Common myeloid progenitor, CD34-positive (primary cell): Measurements from ENCODE around the gene IQGAP3.

ENCODE experiments used
- CTCF ChIA-PET: fragments of 350-600 bp; sonication (Branson Sonifier 250); formaldehyde crosslinking; loops from one replicate; lab custom pipeline; 2021; ENCODE audit warnings: antibody characterized with exemption; lab: Charles Lee
- POLR2A ChIA-PET: fragments of 350-600 bp; sonication (Branson Sonifier 250); formaldehyde crosslinking; loops from one replicate; lab custom pipeline; 2021; ENCODE audit warnings: antibody characterized with exemption; lab: Charles Lee
- DNase-seq, 3 donors: peaks; one replicate each; pipeline versions ENCODE4 v3.0.0 to v3.0.0-alpha.2; 2013
- H3K27ac ChIP-seq, 2 experiments: 1 replicate in 1 of 2; 2 replicates in 1 of 2; pipeline ENCODE4 v1.7.0; 2013; ENCODE audit warnings: inconsistent platforms in 2 of 2, low read length in 2 of 2, mild to moderate bottlenecking in 2 of 2, low read depth in 1 of 2, moderate library complexity in 1 of 2; ENCODE audit not compliant: severe bottlenecking in 2 of 2, insufficient read depth in 1 of 2, poor library complexity in 1 of 2
- H3K27me3 ChIP-seq, 5 experiments: replicated peaks in 2 of 5; 1 replicate in 3 of 5; 2 replicates in 2 of 5; pipeline versions ENCODE4 v1.6.1 to v1.7.0; 2013; ENCODE audit warnings: low read length in 4 of 5, mild to moderate bottlenecking in 2 of 5, moderate library complexity in 2 of 5, inconsistent platforms in 1 of 5; ENCODE audit not compliant: insufficient read depth in 5 of 5, control insufficient read depth in 4 of 5
- H3K36me3 ChIP-seq, 4 experiments: 1 replicate in 2 of 4; 2 replicates in 2 of 4; pipeline versions ENCODE4 v1.6.1 to v1.7.0; 2013; ENCODE audit warnings: low read length in 3 of 4, control low read depth in 1 of 4, mild to moderate bottlenecking in 1 of 4; ENCODE audit not compliant: control insufficient read depth in 4 of 4, insufficient read depth in 4 of 4
- H3K4me1 ChIP-seq, 4 experiments: 1 replicate in 3 of 4; 2 replicates in 1 of 4; pipeline versions ENCODE4 v1.6.1 to v1.7.1; 2013; ENCODE audit warnings: low read length in 3 of 4, mild to moderate bottlenecking in 3 of 4, control low read depth in 1 of 4, inconsistent platforms in 1 of 4, moderate library complexity in 1 of 4; ENCODE audit not compliant: control insufficient read depth in 4 of 4, insufficient read depth in 4 of 4; ENCODE audit errors: control extremely low read depth in 1 of 4
- H3K4me3 ChIP-seq, 7 experiments: 1 replicate in 4 of 7; 2 replicates in 3 of 7; pipeline versions ENCODE4 v1.5.1 to v1.7.0; 2013; ENCODE audit warnings: mild to moderate bottlenecking in 7 of 7, low read length in 6 of 7, moderate library complexity in 6 of 7, inconsistent platforms in 2 of 7, low read depth in 2 of 7, control low read depth in 1 of 7; ENCODE audit not compliant: insufficient read depth in 4 of 7, control insufficient read depth in 1 of 7; ENCODE audit errors: extremely low read depth in 1 of 7
- H3K9me3 ChIP-seq, 5 experiments: 1 replicate in 4 of 5; 2 replicates in 1 of 5; pipeline versions ENCODE4 v1.6.1 to v1.7.1; 2013; ENCODE audit warnings: low read length in 4 of 5, mild to moderate bottlenecking in 2 of 5, inconsistent platforms in 1 of 5, low read depth in 1 of 5, moderate library complexity in 1 of 5; ENCODE audit not compliant: control insufficient read depth in 4 of 5, insufficient read depth in 2 of 5; ENCODE audit errors: control extremely low read depth in 1 of 5
- WGBS: methylation state at CpG from one replicate; pipeline ENCODE4 v1.1.5; 2013; ENCODE audit not compliant: insufficient coverage; 5-methylcytosine and 5-hydroxymethylcytosine counted together

IQGAP3 gene

DNA sequence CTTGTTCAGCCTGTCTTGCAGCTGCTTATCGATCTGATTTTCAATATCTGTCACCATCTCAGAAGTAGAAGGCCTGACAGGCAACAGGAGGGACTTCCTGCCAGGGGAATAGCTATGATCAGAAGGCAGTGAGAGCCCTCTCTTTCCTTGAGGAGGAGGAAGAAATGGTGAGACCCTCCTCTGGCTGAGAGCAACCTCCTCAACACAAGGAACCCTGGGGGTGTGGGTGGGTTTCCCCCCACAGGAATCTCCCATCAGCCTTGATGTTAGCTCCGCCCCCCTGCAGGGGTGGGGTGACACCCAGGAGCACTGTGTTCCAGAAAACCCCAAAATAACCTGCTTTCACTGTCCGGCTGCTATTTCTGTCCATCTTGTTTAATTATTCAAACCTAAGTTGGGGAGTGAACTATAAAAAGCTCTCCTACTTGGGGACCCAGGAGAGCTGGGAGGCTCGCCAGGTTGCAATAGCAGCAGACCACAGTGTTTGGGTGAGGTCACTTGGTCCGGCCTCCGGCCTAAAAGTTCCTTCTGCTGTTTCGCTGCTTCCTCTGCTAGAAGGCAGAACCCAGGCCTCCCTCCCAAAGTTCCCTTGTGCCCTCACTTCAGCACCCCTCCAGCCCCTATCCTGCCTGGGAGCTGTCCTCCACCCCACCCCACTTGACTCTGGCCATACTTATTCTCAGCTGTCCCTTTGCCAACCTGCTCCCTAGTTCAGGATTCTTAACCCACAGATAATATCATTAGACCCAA, 64.0 kb downstream of the IQGAP3 start:
- Histone ChIP-seq H3K4me1 (peaks cover 13 to 51% (median 40%) of the 10 kb centered on the region in 4 experiments), H3K27me3 (no peaks in the 10 kb centered on the region), H3K36me3 (no peaks in the 10 kb centered on the region), H3K27ac (peak overlapping the region in 1 of 2 experiments; percentile 27), H3K9me3 (no peaks in the 10 kb centered on the region), H3K4me3 (no peak overlapping the region)
- ChIA-PET POLR2A (interaction anchor here (0.6 to 0.7 kb wide), 2 partner anchors 16 to 74 kb away, joined by 3 to 4 read pairs; no protein-coding TSS in a partner anchor), CTCF (interaction anchor here (0.8 to 3.8 kb wide), 13 partner anchors 10 to 133 kb away, joined by 3 to 23 read pairs (median 3); no protein-coding TSS in a partner anchor)
- DNase-seq = no peak
- WGBS = 41% methylated on average over 4 of the region's 7 CpGs

DNA sequence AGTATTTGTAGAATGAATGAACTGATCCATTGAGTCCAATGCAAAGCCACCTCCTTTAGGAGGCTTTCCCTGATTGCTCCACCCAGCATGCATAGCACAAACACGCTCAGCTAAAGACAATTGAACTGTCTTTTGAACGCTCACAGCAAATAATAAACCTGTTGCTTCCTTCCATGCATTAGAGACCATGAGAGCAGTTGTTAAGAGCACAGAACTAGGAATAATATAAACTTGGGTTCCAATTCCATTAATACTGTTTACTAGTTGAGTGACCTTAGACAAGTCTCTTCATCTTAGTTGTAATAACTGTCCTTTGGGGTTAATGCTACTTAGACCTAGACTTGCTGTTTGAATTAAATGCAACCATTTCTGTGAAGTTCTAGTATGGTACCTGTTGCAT, 65.9 kb downstream of the IQGAP3 start:
- Histone ChIP-seq H3K4me1 (peaks cover 21 to 71% (median 59%) of the 10 kb centered on the region in 4 experiments), H3K27ac (no peak overlapping the region), H3K27me3 (no peaks in the 10 kb centered on the region), H3K4me3 (no peak overlapping the region), H3K9me3 (no peaks in the 10 kb centered on the region), H3K36me3 (no peaks in the 10 kb centered on the region)
- WGBS = 100% methylated on average over 2 of the region's 2 CpGs
- ChIA-PET CTCF (interaction anchor here (0.7 to 3.8 kb wide), 2 partner anchors 10 to 19 kb away, joined by 4 to 23 read pairs; no protein-coding TSS in a partner anchor), POLR2A (no interaction called here)
- DNase-seq = no peak

DNA sequence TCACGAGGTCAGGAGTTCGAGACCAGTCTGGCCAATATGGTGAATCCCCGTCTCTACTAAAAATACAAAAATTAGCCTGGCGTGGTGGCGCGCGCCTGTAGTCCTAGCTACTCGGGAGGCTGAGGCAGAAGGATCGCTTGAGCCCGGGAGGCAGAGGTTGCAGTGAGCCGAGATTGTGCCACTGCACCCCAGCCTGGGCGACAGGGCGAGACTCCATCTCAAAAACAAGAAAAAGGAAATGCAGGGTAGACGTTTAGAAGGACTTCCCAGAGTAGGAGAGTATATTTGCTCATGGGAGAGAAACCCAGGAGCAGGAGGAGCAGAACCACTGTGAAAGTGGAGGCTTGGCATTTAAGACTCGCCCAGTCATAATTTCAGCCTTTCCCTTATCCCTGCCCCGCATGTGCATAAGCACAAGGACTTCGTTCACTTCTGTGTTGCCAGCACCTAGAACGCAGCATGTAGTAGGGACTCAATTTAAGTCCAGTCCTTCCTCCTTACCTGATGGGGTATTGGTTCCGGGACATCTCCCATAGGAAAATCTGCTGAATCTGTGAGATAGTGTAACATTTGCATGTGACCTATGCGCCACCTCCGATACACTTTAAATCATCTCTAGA, 66.6 kb downstream of the IQGAP3 start:
- H3K27me3 ChIP-seq = no peaks in the 10 kb centered on the region
- 85% methylated on average over 15 of the region's 21 CpGs for WGBS
- H3K27ac ChIP-seq = peak overlapping the region; percentile 91 to 97
- H3K4me1 ChIP-seq = peaks cover 21 to 73% (median 61%) of the 10 kb centered on the region in 4 experiments
- ChIA-PET CTCF (interaction anchor here (1.4 to 11.5 kb wide), 3 partner anchors 16 to 76 kb away, joined by 7 to 114 read pairs (median 104); no protein-coding TSS in a partner anchor), POLR2A (interaction anchor here (1.3 to 1.8 kb wide), 3 partner anchors 17 to 25 kb away, joined by 4 to 8 read pairs (median 6); no protein-coding TSS in a partner anchor)
- H3K9me3 ChIP-seq = no peaks in the 10 kb centered on the region
- H3K4me3 ChIP-seq = peak overlapping the region in 3 of 7 experiments; percentile 43 to 58 (median 54)
- DNase-seq = no peak
- no peaks in the 10 kb centered on the region for H3K36me3 ChIP-seq

DNA sequence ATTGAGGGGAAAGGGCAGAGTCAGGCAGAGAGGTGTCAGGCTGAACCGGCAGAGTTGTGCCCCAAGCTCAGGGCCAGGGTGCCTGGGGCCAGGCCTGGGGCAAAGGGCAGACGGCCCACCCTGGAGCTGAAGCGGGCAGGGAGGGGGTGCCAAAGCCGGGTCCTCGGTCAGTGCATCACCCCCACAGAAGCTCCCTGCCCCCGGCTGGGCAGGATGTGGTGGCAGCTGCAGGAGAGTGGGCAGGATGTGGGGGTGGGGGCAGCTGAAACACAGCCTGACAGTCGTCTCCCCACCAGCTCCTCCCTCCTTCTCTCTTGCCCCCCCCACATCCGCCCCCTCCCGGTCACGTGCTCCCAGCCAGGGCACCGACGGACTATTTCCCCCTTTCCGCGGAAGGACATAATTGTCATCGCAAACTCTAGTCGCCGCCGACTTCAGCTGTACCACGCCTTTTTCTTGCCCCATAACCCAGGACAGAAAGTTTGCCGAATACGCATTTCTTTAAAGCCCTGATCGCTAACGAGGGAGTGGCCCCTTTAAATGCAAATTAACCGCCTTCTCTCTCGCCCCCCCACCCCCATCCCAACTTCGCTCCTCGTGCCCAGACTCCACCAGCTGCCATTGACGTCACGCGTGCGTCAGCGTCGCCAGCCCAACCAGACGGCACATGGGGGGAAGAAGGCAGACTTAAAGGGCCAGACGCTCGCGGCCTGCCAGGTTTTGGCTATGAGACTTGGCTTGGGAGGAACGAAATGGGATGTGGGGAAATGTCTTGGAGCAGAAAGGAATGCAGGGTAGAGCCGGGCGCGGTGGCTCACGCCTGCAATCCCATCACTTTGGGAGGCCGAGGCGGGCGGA, 67.3 kb downstream of the IQGAP3 start:
- Histone ChIP-seq H3K4me1 (peaks cover 21 to 72% (median 61%) of the 10 kb centered on the region in 4 experiments), H3K27ac (peak overlapping the region; percentile 95 to 97), H3K9me3 (no peaks in the 10 kb centered on the region), H3K27me3 (no peaks in the 10 kb centered on the region), H3K4me3 (peak overlapping the region in 5 of 7 experiments; percentile 19 to 58 (median 52)), H3K36me3 (no peaks in the 10 kb centered on the region)
- WGBS = 0% methylated on average over 28 of the region's 45 CpGs
- CTCF ChIA-PET = interaction anchor here (1.0 to 11.5 kb wide), 6 partner anchors 15 to 82 kb away, joined by 3 to 114 read pairs (median 6); no protein-coding TSS in a partner anchor
- peak; percentile 99 to 100 (median 100) for DNase-seq
- POLR2A ChIA-PET = interaction anchor here (0.5 to 1.8 kb wide), 6 partner anchors 9 to 48 kb away, joined by 3 to 8 read pairs (median 4); no protein-coding TSS in a partner anchor

DNA sequence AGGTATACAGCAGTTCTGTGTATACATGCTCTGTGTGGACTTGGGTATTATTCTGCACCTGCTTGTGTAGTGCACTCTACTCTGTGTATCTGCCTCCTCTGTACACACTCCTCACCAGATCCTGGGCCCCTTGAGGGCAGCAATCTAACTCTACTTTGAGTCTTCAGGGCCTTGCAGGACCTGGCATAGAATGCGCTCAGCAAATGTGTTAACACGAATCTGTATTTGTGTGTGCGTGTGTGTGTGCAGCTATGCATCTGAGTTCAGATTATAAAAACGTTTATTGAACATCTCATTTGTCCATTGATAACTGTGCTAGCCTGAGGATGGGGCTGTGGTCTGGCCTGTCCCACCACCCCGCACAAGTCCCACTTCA, 67.9 kb downstream of the IQGAP3 start:
- Histone ChIP-seq H3K9me3 (no peaks in the 10 kb centered on the region), H3K4me1 (peaks cover 21 to 73% (median 62%) of the 10 kb centered on the region in 4 experiments), H3K4me3 (peak overlapping the region in 6 of 7 experiments; percentile 9 to 58 (median 40)), H3K36me3 (no peaks in the 10 kb centered on the region), H3K27ac (peak overlapping the region; percentile 95 to 97), H3K27me3 (no peaks in the 10 kb centered on the region)
- WGBS = 12% methylated on average over 5 of the region's 5 CpGs
- ChIA-PET CTCF (interaction anchor here (0.9 to 11.5 kb wide), 7 partner anchors 14 to 104 kb away, joined by 3 to 114 read pairs (median 5); no protein-coding TSS in a partner anchor), POLR2A (interaction anchor here (0.8 to 1.8 kb wide), 6 partner anchors 9 to 47 kb away, joined by 3 to 8 read pairs (median 4); no protein-coding TSS in a partner anchor)
- peak in 2 of 3 donors; percentile 69 to 82 for DNase-seq
